GM12873 (cell line): ENCODE results near the gene MBD3.

ENCODE experiments used
- CTCF ChIP-seq: IDR thresholded peaks from 2 replicates; pipeline ENCODE4 v1.5.1; 2012; ENCODE audit warnings: low read depth, mild to moderate bottlenecking, moderate library complexity, low read length, control low read depth; ENCODE audit not compliant: insufficient read depth; ENCODE audit errors: missing control alignments

Gene MBD3

DNA sequence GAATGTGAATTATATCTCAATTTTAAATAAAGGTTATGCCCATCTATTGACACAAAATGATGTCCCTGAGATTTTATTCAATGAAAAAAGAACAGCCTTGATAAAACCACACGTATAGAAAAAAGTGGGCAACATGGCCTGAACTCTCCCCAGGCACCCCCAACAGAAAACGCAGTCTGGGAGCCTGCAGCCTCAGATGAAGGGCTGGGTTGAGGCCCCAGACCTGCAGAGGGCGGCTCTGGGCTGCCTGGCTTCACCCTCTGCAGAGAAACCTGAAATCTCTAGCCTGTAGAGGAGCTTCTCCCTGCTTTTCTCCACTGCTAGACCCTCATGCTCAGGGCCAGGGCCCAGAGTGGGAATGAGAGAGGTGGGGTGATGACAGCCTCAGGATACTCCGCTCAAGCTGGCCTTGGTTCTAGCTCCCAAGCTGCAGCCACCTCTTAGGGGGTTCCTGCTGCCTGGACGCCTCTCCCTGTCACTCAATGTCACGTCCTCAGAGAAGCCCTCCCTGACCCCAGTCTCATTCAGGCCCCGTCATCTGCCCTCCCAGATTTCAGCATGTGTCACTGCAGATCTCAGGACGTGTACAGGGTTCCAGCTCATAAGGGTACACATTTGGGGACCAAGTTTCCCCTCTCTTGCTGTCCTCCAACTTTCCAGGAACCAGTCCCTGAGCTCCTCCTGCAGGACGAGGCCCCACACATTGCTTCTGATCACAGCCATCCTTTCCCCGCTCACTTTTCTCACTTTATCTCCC lies 1.8 kb downstream of the MBD3 start:
- TF ChIP-seq CTCF, result peak; percentile 59

GRCh38 chr19:1587872-1588271 lies 4.8 kb downstream of the MBD3 start:
- TF ChIP-seq CTCF, result no peak

DNA sequence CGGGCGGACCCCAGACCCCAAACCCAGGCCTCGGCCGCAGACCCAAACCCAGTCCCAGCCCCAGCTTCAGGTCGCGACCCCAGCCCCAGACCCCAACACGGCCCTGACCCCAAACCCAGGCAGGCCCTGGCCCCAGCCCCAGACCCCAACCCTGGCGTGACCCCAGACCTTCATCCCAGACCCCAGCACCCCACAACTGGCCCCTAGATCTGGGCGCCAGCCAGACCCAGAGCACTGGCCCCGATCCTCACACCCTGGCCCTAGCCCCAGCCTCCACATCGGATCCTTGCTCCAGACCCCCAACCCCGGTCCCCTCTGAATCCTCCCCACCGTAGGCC lies 7.5 kb downstream of the MBD3 start:
- no peak for TF ChIP-seq CTCF

DNA sequence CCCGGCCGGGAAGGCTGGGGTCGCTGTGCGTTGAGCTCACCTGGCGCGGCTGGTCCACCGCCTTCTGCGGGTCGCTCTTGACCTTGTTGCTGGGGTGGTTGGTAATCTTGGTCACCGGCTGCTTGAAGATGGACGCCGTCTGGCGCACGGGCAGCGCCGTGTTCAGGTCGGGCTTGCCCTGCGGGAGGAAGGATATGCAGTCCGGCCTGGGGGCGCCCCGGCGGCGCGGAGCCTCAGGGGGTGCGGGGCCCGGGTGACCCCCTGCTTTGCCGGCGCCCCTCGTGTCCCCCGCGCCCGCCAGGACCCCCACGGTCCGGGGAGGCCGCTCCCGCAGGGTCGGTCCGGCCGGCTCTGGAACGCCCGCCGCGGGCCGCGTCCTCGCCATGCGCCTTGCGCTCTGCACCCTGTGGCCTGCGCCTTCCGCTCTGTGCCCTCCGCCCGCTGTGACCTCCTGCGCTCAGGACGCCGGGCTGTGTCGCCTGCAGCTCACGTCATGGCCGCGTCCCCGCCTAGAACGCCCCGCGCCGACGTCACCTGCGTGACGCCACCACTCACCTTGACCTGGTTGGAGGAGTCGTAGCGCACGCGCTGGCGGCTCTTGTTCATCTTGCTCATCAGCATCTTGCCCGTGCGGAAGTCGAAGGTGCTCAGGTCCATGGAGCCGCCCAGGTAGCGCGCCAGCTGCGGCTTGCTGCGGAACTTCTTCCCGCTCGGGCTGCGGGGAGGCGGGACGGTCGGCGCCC lies 8.0 kb downstream of the MBD3 start:
- no peak for TF ChIP-seq CTCF

DNA sequence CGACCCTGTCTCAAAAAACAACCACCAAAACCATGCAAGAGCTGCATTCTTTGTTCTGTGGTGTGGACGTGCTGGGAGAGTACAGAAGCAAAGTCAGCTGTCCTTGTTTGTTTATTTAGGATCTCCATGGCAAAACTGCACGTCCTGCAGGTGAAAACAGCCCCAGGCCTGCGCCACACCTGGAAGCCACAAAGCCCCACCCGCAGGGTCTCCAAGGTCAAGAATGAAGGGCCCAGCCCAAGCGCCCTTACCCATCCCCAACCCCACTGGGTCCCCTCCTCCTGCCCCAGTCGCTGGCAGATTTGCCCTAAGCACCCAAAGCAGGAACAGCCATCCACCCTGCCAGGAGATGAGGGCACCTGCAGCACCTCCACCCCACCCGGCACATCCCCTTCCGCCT lies 10.5 kb downstream of the MBD3 start:
- no peak for TF ChIP-seq CTCF

- no peak for TF ChIP-seq CTCF
Measured at GRCh38 chr19:1580957-1581356, 11.7 kb downstream of the MBD3 start.

DNA sequence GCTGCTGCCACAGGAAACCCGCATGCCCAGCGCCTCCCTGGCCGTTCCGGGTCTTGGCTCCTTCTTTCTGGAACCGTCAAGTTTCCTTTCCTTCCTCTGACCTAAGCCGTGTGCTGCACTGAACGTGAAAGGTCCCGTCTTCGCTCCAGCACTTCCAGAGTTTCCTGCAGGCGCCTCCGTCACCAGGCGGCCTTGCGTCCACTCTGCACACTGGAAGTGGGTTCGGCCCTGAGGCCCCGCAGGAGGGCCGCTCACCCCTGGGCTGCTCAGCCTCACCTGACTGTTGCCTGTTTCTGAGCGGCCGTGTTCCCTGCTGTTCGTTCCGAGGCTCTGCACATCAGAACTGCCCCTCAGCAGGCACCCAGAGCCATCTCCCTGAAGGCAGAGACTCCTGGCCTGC lies 12.3 kb downstream of the MBD3 start:
- no peak for TF ChIP-seq CTCF
